ENCODE data around the gene STK32B. TPM values are rescaled to one million over a fixed set of nuclear protein-coding genes. Genes with fewer than 3 reads are reported as not detected.

STK32B gene
- total and polyA plus RNA-seq, 2 of the 8 experiments (the other 6 are each of a cell fraction or from before 2014, with no cell fraction given) = 2.3 to 2.5 TPM

GRCh38 chr4:5340991-5341451 lies 289.7 kb downstream of the STK32B start:
- WGBS, 2 experiments (ENCODE audit: extremely low coverage in 1 of 2, insufficient coverage in 1 of 2, insufficient read length in 1 of 2, insufficient replicate concordance in 2 of 2, low coverage in 1 of 2, low lambda C conversion rate in 2 of 2, missing lambda C conversion rate in 1 of 2) = 87% methylated on average over 6 of the region's 6 CpGs; no CpG with 5 or more reads in 1 of the 2 experiments
- H3K9me3 ChIP-seq (ENCODE audit: insufficient read depth in 2 of 2, low read depth in 1 of 2, low read length in 1 of 2) = no peaks in the 10 kb centered on the region
- TF ChIP-seq RBBP5 (IDR thresholded peaks at IDR 0.05; ENCODE audit: borderline replicate concordance, low read depth, low read length) (no peak), SAP30 (IDR thresholded peaks at IDR 0.05; ENCODE audit: insufficient read depth, insufficient replicate concordance, low read length) (no peak), BRCA1 (IDR thresholded peaks at IDR 0.05; ENCODE audit: low read depth, low read length) (no peak), CREB1 (IDR thresholded peaks at IDR 0.05) (no peak), RAD21 (IDR thresholded peaks at IDR 0.05 in 1 of 2, conservative IDR thresholded peaks at IDR 0.05 in 1 of 2; ENCODE audit: low read depth in 2 of 2, low read length in 2 of 2) (no peak), TEAD4 (IDR thresholded peaks at IDR 0.05; ENCODE audit: low read depth, low read length) (no peak), SP2 (IDR thresholded peaks at IDR 0.05; ENCODE audit: low read length) (no peak), POLR2A (IDR thresholded peaks at IDR 0.05; ENCODE audit: control extremely low read depth in 1 of 2, low read depth in 2 of 2, low read length in 2 of 2) (no peak), SIX5 (IDR thresholded peaks at IDR 0.05; ENCODE audit: low read depth, low read length) (no peak), CBX5 (IDR thresholded peaks at IDR 0.05; ENCODE audit: low read depth, low read length) (no peak), SUZ12 (IDR thresholded peaks at IDR 0.05; ENCODE audit: low read length) (no peak), SP1 (IDR thresholded peaks at IDR 0.05; ENCODE audit: low read depth, low read length) (no peak), GABPA (IDR thresholded peaks at IDR 0.05; ENCODE audit: borderline replicate concordance, insufficient read depth, low read length) (no peak)
- TF ChIP-seq, protein P1, sequence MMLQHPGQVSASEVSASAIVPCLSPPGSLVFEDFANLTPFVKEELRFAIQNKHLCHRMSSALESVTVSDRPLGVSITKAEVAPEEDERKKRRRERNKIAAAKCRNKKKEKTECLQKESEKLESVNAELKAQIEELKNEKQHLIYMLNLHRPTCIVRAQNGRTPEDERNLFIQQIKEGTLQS (IDR thresholded peaks at IDR 0.05; ENCODE audit: insufficient read depth, low read depth, low read length) = no peak

More at GRCh38 chr4:5340991-5341451, 289.7 kb downstream of the STK32B start:
- no peak overlapping the region for H3K23ac ChIP-seq (ENCODE audit: insufficient read length)
- H2BK20ac ChIP-seq (ENCODE audit: low read length) = no peak overlapping the region
- H3K4me1 ChIP-seq (replicated peaks in 1 of 4; ENCODE audit: control insufficient read depth in 3 of 4, insufficient read depth in 4 of 4, low read length in 3 of 4) = no peaks in the 10 kb centered on the region; a peak in 1 of 7 replicates
- no peak overlapping the region for H4K8ac ChIP-seq (ENCODE audit: extremely low read depth, insufficient read depth, low read length)
- H2AFZ ChIP-seq (ENCODE audit: low read length) = no peak overlapping the region
- DNase-seq (ENCODE audit: low read depth in 1 of 2, low spot score in 2 of 2) = no peak
- no peak overlapping the region for H3K4me3 ChIP-seq (ENCODE audit: extremely low read depth in 1 of 4, insufficient read depth in 2 of 4, low read depth in 3 of 4, low read length in 4 of 4)
- ChIA-PET CTCF (ENCODE audit: partially characterized antibody) (interaction anchor here (1.7 kb wide), 1 partner anchor 291 kb away, joined by 4 read pairs; no protein-coding TSS in a partner anchor), POLR2A (ENCODE audit: partially characterized antibody) (no interaction called here)
- no peak overlapping the region for H2AK5ac ChIP-seq (ENCODE audit: low read depth, low read length)
- H4K5ac ChIP-seq (ENCODE audit: insufficient read length, low read depth, low read length) = no peak overlapping the region
- no peaks in the 10 kb centered on the region for H3K79me2 ChIP-seq (ENCODE audit: control insufficient read depth in 1 of 2, insufficient read depth in 2 of 2, low read length in 2 of 2)
- no peak overlapping the region for H2BK12ac ChIP-seq (ENCODE audit: low read depth, low read length)
- no peak overlapping the region for H3K56ac ChIP-seq (replicated peaks; ENCODE audit: insufficient read length, low read depth, low read length)
- H2BK120ac ChIP-seq (replicated peaks; ENCODE audit: low read depth, low read length) = no peak overlapping the region
- H3K18ac ChIP-seq (ENCODE audit: extremely low read depth, low read length) = no peak overlapping the region
- H3K14ac ChIP-seq (ENCODE audit: insufficient read length) = no peak overlapping the region
- H3K4me2 ChIP-seq (ENCODE audit: insufficient read depth in 1 of 2, low read depth in 2 of 2, low read length in 2 of 2) = no peak overlapping the region
- no peak overlapping the region for H3K27ac ChIP-seq (ENCODE audit: low read depth, low read length)
- H4K20me1 ChIP-seq (replicated peaks in 1 of 2; ENCODE audit: control insufficient read depth in 1 of 2, insufficient read depth in 2 of 2, low read length in 2 of 2) = no peaks in the 10 kb centered on the region
- H3K23me2 ChIP-seq (ENCODE audit: low read depth, low read length) = no peaks in the 10 kb centered on the region
- no peak overlapping the region for H2BK5ac ChIP-seq (ENCODE audit: low read depth, low read length)
- H3K27me3 ChIP-seq (replicated peaks in 1 of 4; ENCODE audit: control insufficient read depth in 3 of 4, extremely low read depth in 1 of 4, insufficient read depth in 3 of 4, low read length in 3 of 4) = no peaks in the 10 kb centered on the region
- no peak overlapping the region for H4K91ac ChIP-seq (replicated peaks; ENCODE audit: insufficient read length, low read length)
- H3K36me3 ChIP-seq (ENCODE audit: control insufficient read depth in 2 of 4, insufficient read depth in 4 of 4, low read length in 3 of 4) = no peaks in the 10 kb centered on the region
- no peak overlapping the region for H2BK15ac ChIP-seq (ENCODE audit: low read length)
- no peak for FAIRE-seq
- no peak overlapping the region for H3K9ac ChIP-seq (replicated peaks in 1 of 4; ENCODE audit: extremely low read depth in 1 of 4, low read depth in 3 of 4, low read length in 3 of 4)
- H3K4ac ChIP-seq (replicated peaks; ENCODE audit: insufficient read length, low read depth, low read length) = no peak overlapping the region
- H3K79me1 ChIP-seq (ENCODE audit: low read depth, low read length) = no peaks in the 10 kb centered on the region

All from H1 (cell line).